NCI-H526 treated with DMSO at 0.1 percent for 48 hours (cell line): ENCODE results near the gene LIX1.
"Not testable (repeated sequence)": the region's sequence is repeated elsewhere in the genome, so short reads cannot be mapped to it uniquely, and the experiment has no call there.

Source experiments
- DNase-seq: peaks from one replicate; lab custom pipeline; 2025; lab: John Stamatoyannopoulos, UW

The LIX1 gene

GRCh38 chr5:97141539-97141938 lies 872 bp downstream of the LIX1 start:
- DNase-seq, result no peak

- DNase-seq, result no peak
These were observed 1.4 kb downstream of the LIX1 start for GRCh38 chr5:97141031-97141430.

GRCh38 chr5:97140250-97140649 lies 2.2 kb downstream of the LIX1 start:
- DNase-seq, result not testable (repeated sequence)

GRCh38 chr5:97136475-97136874 lies 5.9 kb downstream of the LIX1 start:
- no peak for DNase-seq

- no peak for DNase-seq
These were observed 6.5 kb downstream of the LIX1 start for GRCh38 chr5:97135868-97136267.

- no peak for DNase-seq
These were observed 7.8 kb downstream of the LIX1 start for GRCh38 chr5:97134634-97135033.

GRCh38 chr5:97133101-97133500 lies 9.3 kb downstream of the LIX1 start:
- no peak for DNase-seq

- DNase-seq, result no peak
These were observed 10.5 kb downstream of the LIX1 start for GRCh38 chr5:97131921-97132320.

GRCh38 chr5:97131139-97131710 lies 11.2 kb downstream of the LIX1 start:
- no peak for DNase-seq

GRCh38 chr5:97127727-97128126 lies 14.7 kb downstream of the LIX1 start:
- DNase-seq, result no peak

- DNase-seq, result no peak
These were observed 17.2 kb downstream of the LIX1 start for GRCh38 chr5:97125125-97125683.

- DNase-seq, result no peak
These were observed 18.1 kb downstream of the LIX1 start for GRCh38 chr5:97124335-97124734.

- no peak for DNase-seq
These were observed 20.6 kb downstream of the LIX1 start for GRCh38 chr5:97121848-97122247.

- no peak for DNase-seq
These were observed 22.2 kb downstream of the LIX1 start for GRCh38 chr5:97120195-97120594.

GRCh38 chr5:97119007-97119390 lies 23.4 kb downstream of the LIX1 start:
- no peak for DNase-seq

GRCh38 chr5:97118261-97119006 lies 24.0 kb downstream of the LIX1 start:
- DNase-seq, result no peak

- no peak for DNase-seq
These were observed 26.5 kb downstream of the LIX1 start for GRCh38 chr5:97115932-97116331.

- no peak for DNase-seq
These were observed 30.2 kb downstream of the LIX1 start for GRCh38 chr5:97112230-97112629.

- DNase-seq, result no peak
These were observed 30.8 kb downstream of the LIX1 start for GRCh38 chr5:97111616-97112015.

- no peak for DNase-seq
These were observed 31.4 kb downstream of the LIX1 start for GRCh38 chr5:97111004-97111403.

GRCh38 chr5:97107318-97107717 lies 35.1 kb downstream of the LIX1 start:
- DNase-seq, result no peak

GRCh38 chr5:97106216-97106581 lies 36.2 kb downstream of the LIX1 start:
- no peak for DNase-seq

- DNase-seq, result no peak
These were observed 36.8 kb downstream of the LIX1 start for GRCh38 chr5:97105501-97106215.
